SHP77 treated with DMSO at 0.1 percent for 48 hours (cell line): Measurements from ENCODE around the gene CYB561.

Experiments
- DNase-seq: peaks from one replicate; lab custom pipeline; 2025; lab: John Stamatoyannopoulos, UW

Gene CYB561

GRCh38 chr17:63407741-63408330 lies 38.3 kb downstream of the CYB561 start:
- no peak for DNase-seq

DNA sequence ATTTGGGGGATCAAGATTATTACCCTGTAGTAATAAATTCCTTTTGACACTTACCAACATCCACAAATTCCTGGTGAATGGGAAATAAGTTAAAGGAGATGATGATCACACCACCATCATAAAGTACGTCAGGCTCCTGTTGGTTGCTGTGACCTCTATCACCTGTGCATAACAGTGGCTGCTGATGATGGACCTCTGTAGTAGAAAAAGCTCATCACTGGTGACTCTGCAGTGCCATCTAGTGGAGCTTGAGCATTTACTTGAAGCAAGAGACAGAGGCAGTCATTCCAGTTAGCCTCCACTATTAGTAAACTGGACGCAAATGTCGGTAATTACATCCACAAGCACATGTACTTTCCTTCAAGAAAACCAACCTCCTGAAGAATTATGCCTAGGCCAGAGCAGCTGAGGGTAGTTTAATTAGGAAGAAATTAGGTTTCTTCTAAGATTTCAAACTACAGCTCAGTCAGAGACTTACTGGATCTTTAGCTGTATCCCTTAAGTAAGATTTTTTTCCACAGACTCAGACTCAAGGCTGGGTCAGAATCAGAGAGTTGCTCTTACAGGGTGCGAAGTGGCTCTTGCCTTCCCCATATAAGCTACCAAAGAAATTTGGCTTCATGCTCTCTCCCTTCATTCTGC lies 39.3 kb downstream of the CYB561 start:
- DNase-seq, result peak; percentile 62

GRCh38 chr17:63405741-63406261 lies 40.3 kb downstream of the CYB561 start:
- no peak for DNase-seq

- DNase-seq, result no peak
Measured at GRCh38 chr17:63405020-63405419, 41.1 kb downstream of the CYB561 start.

- no peak for DNase-seq
Measured at GRCh38 chr17:63402431-63403212, 43.5 kb downstream of the CYB561 start.

GRCh38 chr17:63399856-63400255 lies 46.2 kb downstream of the CYB561 start:
- no peak for DNase-seq

- no peak for DNase-seq
Measured at GRCh38 chr17:63399316-63399715, 46.8 kb downstream of the CYB561 start.

DNA sequence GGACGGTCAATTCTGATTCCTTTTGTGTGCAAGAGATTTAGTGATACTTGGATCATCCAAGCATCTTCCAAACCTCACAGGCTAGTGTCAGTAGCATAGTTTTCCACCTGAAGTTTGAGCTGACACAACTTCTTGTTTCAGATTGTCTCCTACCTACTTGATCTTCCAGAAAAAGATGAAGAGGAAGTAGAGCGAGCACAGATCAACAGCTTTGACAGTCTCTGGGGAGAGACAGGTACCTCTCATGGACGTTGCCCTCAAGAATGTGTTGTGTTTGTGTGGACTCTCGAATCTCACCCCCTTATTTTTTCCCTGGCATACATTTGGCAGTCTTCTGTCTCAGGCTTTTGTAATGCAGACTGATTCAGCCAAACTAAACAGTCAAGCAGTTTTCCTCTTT lies 47.4 kb downstream of the CYB561 start:
- DNase-seq, result no peak

GRCh38 chr17:63395075-63395805 lies 50.9 kb downstream of the CYB561 start:
- no peak for DNase-seq

- DNase-seq, result no peak
Measured at GRCh38 chr17:63390090-63390489, 56.0 kb downstream of the CYB561 start.

DNA sequence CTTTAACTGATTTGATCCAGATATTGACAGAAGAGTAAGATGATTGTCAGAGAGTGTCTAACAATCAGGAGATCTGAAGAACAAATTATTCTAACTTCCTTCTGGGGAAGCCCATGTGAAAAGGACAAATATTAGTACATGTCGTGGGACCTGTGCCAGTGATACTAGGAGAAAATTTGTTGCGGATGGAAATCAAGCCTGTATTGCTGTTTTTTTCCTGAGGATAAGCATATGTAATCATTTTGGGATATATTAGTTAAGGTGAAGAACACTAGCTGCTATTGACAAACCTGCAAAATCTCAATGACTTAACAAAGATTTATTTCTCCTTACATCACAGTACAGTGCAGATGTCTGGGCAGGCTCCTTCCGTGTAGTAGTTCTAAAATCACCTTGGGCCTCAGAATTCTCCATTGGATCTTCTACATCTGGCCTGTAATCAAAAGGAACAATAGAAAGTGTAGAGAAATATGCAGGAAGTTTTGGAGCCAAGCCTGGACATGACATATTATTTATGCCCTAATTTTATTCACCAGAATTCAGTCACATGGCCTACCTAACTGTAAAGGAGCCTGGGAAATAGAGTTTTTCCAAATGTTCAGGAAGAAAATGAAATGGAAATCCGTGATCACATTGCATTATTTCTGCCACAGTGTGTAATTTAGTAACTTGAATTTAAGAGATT lies 58.3 kb downstream of the CYB561 start:
- DNase-seq, result no peak

DNA sequence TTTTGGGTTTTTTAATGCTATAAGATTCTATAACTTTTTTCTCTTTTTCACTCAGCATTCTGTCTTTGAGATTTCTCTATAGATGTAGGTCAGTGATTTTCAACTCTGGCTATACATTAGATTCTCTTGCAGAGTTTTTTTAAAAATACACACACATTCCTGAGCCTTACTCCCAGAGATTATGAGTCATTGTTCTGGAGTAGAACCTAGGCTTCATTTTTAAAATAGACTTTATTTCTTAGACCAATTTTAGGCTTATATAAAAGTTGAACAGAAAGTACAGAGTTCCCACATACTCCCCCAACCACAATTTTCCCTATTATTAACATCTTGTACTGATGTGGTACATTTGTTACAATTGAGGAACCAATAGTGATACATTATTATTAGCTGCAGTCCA lies 63.3 kb downstream of the CYB561 start:
- no peak for DNase-seq
